ENCODE data around the gene CCT8L2.
"Not testable (repeated sequence)": the region's sequence is repeated elsewhere in the genome, so short reads cannot be mapped to it uniquely, and the experiment has no call there.

CCT8L2 gene

GRCh38 chr22:16592231-16592630, 379 bp downstream of the CCT8L2 start:
- not testable (repeated sequence) for FAIRE-seq

DNA sequence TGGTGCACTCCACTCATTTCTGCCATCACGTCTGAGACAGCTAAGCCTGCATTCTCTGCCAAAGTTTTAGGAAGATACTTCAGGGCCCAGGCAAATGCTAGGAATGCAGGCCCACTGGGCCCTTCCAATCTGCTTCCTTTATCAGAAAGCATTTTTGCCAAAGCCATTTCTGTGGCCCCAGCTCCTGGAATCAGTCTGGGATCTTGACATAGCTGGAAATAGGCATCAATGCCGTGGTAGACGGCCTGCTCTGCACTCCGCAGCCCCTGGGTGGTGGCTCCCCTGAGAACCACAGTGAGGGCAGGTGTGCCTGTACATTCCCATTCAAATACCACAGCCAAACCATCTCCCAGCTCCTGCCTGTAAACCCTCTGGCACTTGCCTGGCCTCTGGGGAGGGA, 1.5 kb downstream of the CCT8L2 start:
- not testable (repeated sequence) for FAIRE-seq

DNA sequence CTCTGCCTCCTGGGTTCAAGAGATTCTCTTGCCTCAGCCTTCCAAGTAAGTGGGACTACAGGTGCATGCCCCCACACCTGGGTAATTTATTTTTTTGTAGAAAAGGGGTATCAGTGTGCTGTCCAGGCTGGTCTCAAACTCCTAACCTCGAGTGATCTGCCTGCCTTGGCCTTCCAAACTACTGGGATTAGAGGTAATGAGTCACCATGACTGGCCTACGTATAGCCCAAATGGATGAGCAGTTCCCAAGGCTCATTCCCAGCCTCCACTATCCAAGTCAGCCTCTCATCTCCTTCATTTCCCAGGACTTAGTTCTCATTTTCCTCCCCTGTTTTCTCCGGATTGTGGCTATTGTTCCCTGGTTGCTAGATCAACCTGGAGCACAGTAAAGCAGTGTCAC, 5.6 kb downstream of the CCT8L2 start:
- no peak for FAIRE-seq

DNA sequence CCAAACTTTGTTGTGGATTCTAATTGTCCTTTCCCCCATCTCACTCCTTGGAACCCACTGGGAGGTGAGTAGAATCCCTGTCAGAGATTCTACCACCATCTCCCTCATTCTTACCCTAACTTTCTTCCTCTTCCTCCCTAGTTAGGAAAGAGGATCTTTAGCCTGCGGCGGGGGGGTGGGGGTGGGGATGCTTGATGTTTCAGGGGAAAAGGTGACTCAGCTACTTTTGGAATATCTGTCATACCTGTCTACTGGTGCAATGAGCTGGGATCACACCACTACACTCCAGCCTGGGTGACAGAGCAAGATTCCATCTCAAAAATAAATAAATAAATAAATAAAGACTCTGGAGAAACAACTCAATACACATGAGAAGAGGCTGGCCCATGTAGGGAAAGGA, 6.4 kb downstream of the CCT8L2 start:
- no peak for FAIRE-seq

- not testable (repeated sequence) for FAIRE-seq
Measured at GRCh38 chr22:16580872-16581271, 11.7 kb downstream of the CCT8L2 start.

DNA sequence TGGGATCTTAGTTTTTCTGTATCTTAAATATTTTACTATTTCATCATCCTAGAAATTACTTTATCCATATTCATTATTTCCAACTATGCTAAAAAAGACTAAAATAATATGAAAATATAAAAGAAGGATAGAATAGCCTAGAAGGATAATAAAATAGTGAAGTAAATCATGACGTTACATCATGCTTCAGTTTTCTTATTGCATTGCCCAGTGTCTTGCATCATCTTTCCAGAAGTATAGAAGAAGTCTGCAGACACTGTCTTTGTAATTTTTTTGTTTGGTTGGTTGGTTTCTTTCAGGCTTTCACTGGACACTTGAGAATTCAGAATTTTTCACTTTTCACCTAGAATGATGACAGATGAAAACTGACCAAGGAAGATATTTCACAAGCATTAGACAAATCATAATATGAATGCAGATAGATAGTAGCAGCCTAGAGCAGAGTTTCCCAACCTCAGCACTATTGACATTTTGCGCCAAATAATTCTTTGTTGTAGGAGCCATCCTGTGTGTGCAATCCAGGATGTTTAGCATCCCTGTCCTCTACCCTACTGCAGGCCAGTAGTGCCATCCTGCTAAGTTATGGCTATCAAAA, 23.3 kb downstream of the CCT8L2 start:
- not testable (repeated sequence) for FAIRE-seq

DNA sequence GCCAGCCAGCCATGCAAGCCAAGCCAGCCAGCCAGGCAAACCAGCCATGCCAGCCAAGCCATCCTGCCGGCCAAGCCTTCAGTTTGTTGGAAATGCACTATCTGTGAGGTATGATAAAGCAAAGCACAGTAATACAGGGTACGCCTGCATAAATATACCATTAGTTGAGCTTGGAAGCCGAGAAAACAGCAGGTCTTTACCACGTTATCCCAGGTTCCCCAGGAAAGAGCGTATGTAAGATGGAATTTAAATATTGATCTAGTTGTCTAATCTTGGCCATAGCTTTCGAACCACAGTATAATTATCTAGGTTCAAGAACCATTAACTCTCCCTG, 24.2 kb downstream of the CCT8L2 start:
- FAIRE-seq: no peak

GRCh38 chr22:16567617-16568424, 24.8 kb downstream of the CCT8L2 start:
- not testable (repeated sequence) for FAIRE-seq

- FAIRE-seq: not testable (repeated sequence)
Measured at GRCh38 chr22:16566421-16567151, 26.0 kb downstream of the CCT8L2 start.

- not testable (repeated sequence) for FAIRE-seq
Measured at GRCh38 chr22:16565585-16566420, 26.8 kb downstream of the CCT8L2 start.

GRCh38 chr22:16564837-16565584, 27.6 kb downstream of the CCT8L2 start:
- FAIRE-seq: not testable (repeated sequence)

DNA sequence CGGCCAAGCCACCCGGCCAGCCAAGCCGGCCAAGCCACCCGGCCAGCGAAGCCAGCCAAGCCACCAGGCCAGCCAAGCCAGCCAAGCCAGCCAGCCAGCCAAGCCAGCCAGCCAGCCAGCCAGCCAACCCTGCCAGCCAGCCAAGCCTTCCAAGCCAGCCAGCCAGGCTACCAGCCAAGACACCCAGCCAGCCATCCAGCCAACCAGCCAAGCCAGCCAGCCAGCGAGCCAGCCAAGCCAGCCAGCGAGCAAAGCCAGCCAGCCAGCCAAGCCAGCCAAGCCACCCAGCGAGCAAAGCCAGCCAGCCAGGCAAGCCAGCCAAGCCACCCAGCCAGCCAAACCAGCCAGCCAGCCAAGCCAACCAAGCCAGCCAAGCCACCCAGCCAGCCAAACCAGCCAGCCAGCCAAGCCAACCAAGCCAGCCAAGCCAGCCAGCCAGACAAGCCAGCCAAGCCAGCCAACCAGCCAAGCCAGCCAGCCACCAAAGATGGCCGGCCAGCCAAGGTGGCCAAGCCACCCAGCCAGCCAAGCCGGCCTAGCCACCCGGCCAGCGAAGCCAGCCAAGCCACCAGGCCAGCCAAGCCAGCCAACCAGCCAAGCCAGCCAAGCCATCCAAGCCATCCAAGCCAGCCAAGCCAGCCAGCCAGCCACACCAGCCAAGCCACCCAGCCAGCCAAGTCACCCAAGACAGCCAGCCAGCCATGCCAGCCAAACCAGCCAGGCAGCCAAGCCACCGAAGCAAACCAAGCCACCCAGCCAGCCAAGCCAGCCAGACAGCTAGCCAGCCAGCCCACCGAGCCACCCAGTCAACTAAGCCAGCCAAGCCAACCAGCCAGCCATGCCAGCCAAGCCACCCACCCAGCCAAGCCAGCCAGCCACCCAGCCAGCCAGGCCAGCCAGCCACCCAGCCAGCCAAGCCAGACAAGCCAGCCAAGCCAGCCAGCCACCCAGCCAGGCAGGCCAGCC, 28.8 kb downstream of the CCT8L2 start:
- FAIRE-seq: no peak

GRCh38 chr22:16562711-16563554, 29.7 kb downstream of the CCT8L2 start:
- no peak for FAIRE-seq

DNA sequence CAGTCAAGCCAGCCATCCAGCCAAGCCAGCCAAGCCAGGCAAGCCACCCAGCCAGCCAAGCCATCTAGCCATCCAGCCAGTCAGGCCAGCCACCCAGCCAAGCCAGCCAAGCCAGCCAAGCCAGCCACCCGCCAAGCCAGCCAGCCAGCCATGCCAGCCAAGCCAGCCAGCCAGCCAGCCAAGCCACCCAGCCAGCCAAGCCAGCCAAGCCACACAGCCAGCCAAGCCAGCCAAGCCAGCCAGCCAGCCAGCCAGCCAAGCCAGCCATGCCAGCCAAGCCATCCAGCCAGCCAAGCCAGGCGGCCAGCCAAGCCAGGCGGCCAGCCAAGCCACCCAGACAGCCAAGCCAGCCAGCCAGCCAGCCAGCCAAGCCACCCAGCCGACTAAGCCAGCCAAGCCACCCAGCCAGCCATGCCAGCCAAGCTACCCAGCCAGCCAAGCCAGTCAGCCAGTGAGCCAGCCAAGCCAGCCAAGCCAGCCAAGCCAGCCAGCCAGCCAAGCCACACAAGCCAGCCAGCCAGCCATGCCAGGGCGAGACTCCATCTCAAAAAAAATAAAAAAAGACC, 31.4 kb downstream of the CCT8L2 start:
- FAIRE-seq: not testable (repeated sequence)

- FAIRE-seq: not testable (repeated sequence)
Measured at GRCh38 chr22:16560651-16561050, 32.0 kb downstream of the CCT8L2 start.

GRCh38 chr22:16559996-16560395, 32.6 kb downstream of the CCT8L2 start:
- FAIRE-seq: not testable (repeated sequence)

GRCh38 chr22:16559056-16559955, 33.3 kb downstream of the CCT8L2 start:
- no peak for FAIRE-seq

DNA sequence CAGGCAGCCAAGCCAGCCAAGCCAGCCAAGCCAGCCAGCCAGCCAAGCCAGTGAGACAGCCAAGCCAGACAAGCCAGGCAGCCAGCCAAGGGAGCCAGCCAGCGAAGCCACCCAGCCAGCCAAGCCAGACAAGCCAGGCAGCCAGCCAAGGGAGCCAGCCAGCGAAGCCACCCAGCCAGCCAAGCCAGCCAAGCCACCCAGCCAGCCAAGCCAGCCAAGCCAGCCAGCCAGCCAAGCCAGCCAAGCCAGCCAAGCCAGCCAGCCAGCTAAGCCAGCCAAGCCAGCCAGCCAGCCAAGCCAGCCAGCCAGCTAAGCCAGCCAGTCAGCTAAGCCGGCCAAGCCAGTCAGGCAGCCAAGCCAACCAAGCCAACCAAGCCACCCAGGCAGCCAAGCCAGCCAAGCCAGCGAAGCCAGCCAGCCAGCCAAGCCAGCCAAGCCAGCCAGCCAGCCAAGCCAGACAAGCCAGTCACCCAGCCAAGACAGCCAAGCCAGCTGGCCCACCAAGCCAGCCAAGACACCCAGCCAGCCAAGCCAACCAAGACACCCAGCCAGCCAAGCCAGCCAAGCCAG, 34.1 kb downstream of the CCT8L2 start:
- FAIRE-seq: not testable (repeated sequence)

Measured in A204.1 (cell line).